Activated CD8-positive, alpha-beta T cell treated with anti-CD3 and anti-CD28 coated beads for 36 hours (primary cell): Measurements from ENCODE around the gene GET4. TPM values are rescaled to one million over a fixed set of nuclear protein-coding genes. Genes with fewer than 3 reads are reported as not detected.

Source experiments
- ATAC-seq: fragments of 200-7000 bp; cut with Tn5 transposase; one replicate; pipeline ENCODE4 v1.10.0; 2021; ENCODE audit warnings: mild to moderate bottlenecking, moderate library complexity
- CTCF ChIA-PET: fragments of 350-600 bp; sonication (Branson Sonifier 250); formaldehyde crosslinking; loops from one replicate; lab custom pipeline; 2021; ENCODE audit warnings: antibody characterized with exemption; lab: Charles Lee
- POLR2A ChIA-PET: fragments of 350-600 bp; sonication (Branson Sonifier 250); formaldehyde crosslinking; loops from one replicate; lab custom pipeline; 2021; ENCODE audit warnings: antibody characterized with exemption; lab: Charles Lee
- DNase-seq: peaks from one replicate; pipeline ENCODE4 v3.0.0-alpha.2; 2020
- H3K27ac Mint-ChIP-seq: one replicate; pipeline ENCODE4 v1.8.0; 2021; ENCODE audit warnings: mild to moderate bottlenecking, mixed read lengths
- H3K27me3 Mint-ChIP-seq: one replicate; pipeline ENCODE4 v1.8.0; 2021; ENCODE audit warnings: mixed read lengths
- H3K36me3 Mint-ChIP-seq: one replicate; pipeline ENCODE4 v1.8.0; 2021; ENCODE audit warnings: low read depth, mixed read lengths
- H3K4me1 Mint-ChIP-seq: one replicate; pipeline ENCODE4 v1.8.0; 2021; ENCODE audit warnings: low read depth, mixed read lengths
- H3K4me3 Mint-ChIP-seq: one replicate; pipeline ENCODE4 v1.8.0; 2021; ENCODE audit warnings: mild to moderate bottlenecking, moderate library complexity, mixed read lengths
- H3K9me3 Mint-ChIP-seq: one replicate; pipeline ENCODE4 v1.8.0; 2021; ENCODE audit warnings: mixed read lengths
- CTCF ChIP-seq: fragments of 200-600 bp; IDR thresholded peaks from one replicate; pipeline ENCODE4 v1.8.0; 2022; ENCODE audit warnings: antibody characterized with exemption, mild to moderate bottlenecking
- intact Hi-C: fragments of 100-400 bp; cut with micrococcal nuclease; formaldehyde crosslinking; loops from one replicate; pipeline ENCODE4 v1.10.0; 2022
- total RNA-seq, 2 experiments: library from RNA; stranded (reverse); gene quantifications; one replicate each; pipeline ENCODE4 v1.2.3, GENCODE V29; 2021

Gene GET4
- total RNA-seq, 2 experiments from 2014 or later = 20.6 to 31.9 TPM

- H3K9me3 Mint-ChIP-seq = peaks cover 17% of the 10 kb centered on the region
- ChIA-PET POLR2A (interaction anchor here (1.3 kb wide), 1 partner anchor 193 kb away, joined by 3 read pairs; a partner anchor contains a TSS), CTCF (no interaction called here)
- no peak for ATAC-seq
- no peak overlapping the region for H3K4me3 Mint-ChIP-seq
- DNase-seq = no peak
- peaks cover 30% of the 10 kb centered on the region for H3K4me1 Mint-ChIP-seq
- no peak overlapping the region for H3K27ac Mint-ChIP-seq
- peaks cover 22% of the 10 kb centered on the region for H3K36me3 Mint-ChIP-seq
- no peaks in the 10 kb centered on the region for H3K27me3 Mint-ChIP-seq
- intact Hi-C loops = loop anchor here (5.0 kb wide), 1 partner anchor 32 kb away; no protein-coding TSS in a partner anchor
- TF ChIP-seq CTCF = no peak
These were observed 68.4 kb downstream of the GET4 start for GRCh38 chr7:944744-945143.

- ChIA-PET CTCF (no interaction called here), POLR2A (no interaction called here)
- intact Hi-C loops = loop anchor here (5.0 kb wide), 1 partner anchor 33 kb away; no protein-coding TSS in a partner anchor
- DNase-seq = no peak
- Mint-ChIP-seq H3K36me3 (peaks cover 22% of the 10 kb centered on the region), H3K27me3 (no peaks in the 10 kb centered on the region), H3K4me1 (peaks cover 29% of the 10 kb centered on the region), H3K9me3 (peaks cover 13% of the 10 kb centered on the region), H3K4me3 (no peak overlapping the region), H3K27ac (no peak overlapping the region)
- no peak for ATAC-seq
- TF ChIP-seq CTCF = no peak
These were observed 68.8 kb downstream of the GET4 start for GRCh38 chr7:945147-945555.

- ATAC-seq (no peak), DNase-seq (no peak)
- H3K36me3 Mint-ChIP-seq = peaks cover 20% of the 10 kb centered on the region
- ChIA-PET CTCF (no interaction called here), POLR2A (no interaction called here)
- peaks cover 26% of the 10 kb centered on the region for H3K4me1 Mint-ChIP-seq
- H3K9me3 Mint-ChIP-seq = peaks cover 8% of the 10 kb centered on the region
- no peak for TF ChIP-seq CTCF
- H3K4me3 Mint-ChIP-seq = no peak overlapping the region
- H3K27ac Mint-ChIP-seq = no peak overlapping the region
- H3K27me3 Mint-ChIP-seq = no peaks in the 10 kb centered on the region
- intact Hi-C loops = loop anchor here (5.0 kb wide), 1 partner anchor 33 kb away; no protein-coding TSS in a partner anchor
These were observed 69.4 kb downstream of the GET4 start for GRCh38 chr7:945556-946255.

Other genes with a start within 250 kb of the GET4 start
- 10 to 100 TPM; 36.4 to 36.8 TPM for gene DNAAF5, start 149.9 kb upstream of the GET4 start, total RNA-seq
- 10 to 100 TPM; 48.7 to 49.9 TPM for gene PRKAR1B, start 149.3 kb upstream of the GET4 start, total RNA-seq
- gene SUN1, start 44.1 kb upstream of the GET4 start, total RNA-seq = 10 to 100 TPM; 71.3 to 71.6 TPM
- 10 to 100 TPM; 34.6 to 40.9 TPM for gene ADAP1, start 78.1 kb downstream of the GET4 start, total RNA-seq
- 10 to 100 TPM; 15.5 to 18.0 TPM for gene COX19, start 99.0 kb downstream of the GET4 start, total RNA-seq
- not detected for gene CYP2W1, start 106.6 kb downstream of the GET4 start, total RNA-seq
- 1 to 10 TPM; 5.6 to 8.5 TPM for gene GPR146, start 168.0 kb downstream of the GET4 start, total RNA-seq
- gene GPER1, start 211.6 kb downstream of the GET4 start, total RNA-seq = under 1 TPM; 0.16 to 0.18 TPM